ENCODE results near the gene MAGI2. TPM values are rescaled to one million over a fixed set of nuclear protein-coding genes. Genes with fewer than 3 reads are reported as not detected.

The MAGI2 gene
- total RNA-seq, 1 experiment from 2014 or later = 0.25 TPM

GRCh38 chr7:78220754-78221153 lies 1232.7 kb downstream of the MAGI2 start:
- H3K27me3 Mint-ChIP-seq (ENCODE audit: insufficient read depth, unreplicated experiment) = peaks cover 14% of the 10 kb centered on the region
- CTCF ChIA-PET = no interaction called here

GRCh38 chr7:78218876-78219275 lies 1234.6 kb downstream of the MAGI2 start:
- Histone ChIP-seq H3K4me3 (ENCODE audit: low read depth, low read length) (no peak overlapping the region), H3K9me3 (no peaks in the 10 kb centered on the region), H3K4me1 (no peaks in the 10 kb centered on the region), H3K27me3 (replicated peaks; ENCODE audit: control insufficient read depth, insufficient read depth, low read length) (no peaks in the 10 kb centered on the region), H3K36me3 (ENCODE audit: control insufficient read depth, insufficient read depth, low read length) (no peaks in the 10 kb centered on the region)
- H3K36me3 Mint-ChIP-seq (ENCODE audit: insufficient read depth, unreplicated experiment) = no peaks in the 10 kb centered on the region
- no peak overlapping the region for H3K27ac Mint-ChIP-seq (ENCODE audit: unreplicated experiment)
- peaks cover 16% of the 10 kb centered on the region for H3K27me3 Mint-ChIP-seq (ENCODE audit: insufficient read depth, unreplicated experiment)
- no peak overlapping the region for H3K4me3 Mint-ChIP-seq (ENCODE audit: unreplicated experiment)
- intact Hi-C loops (cut with micrococcal nuclease; ENCODE audit: unreplicated experiment) = no loop called here
- H3K4me1 Mint-ChIP-seq (ENCODE audit: low read depth, unreplicated experiment) = no peaks in the 10 kb centered on the region
- TF ChIP-seq CTCF (IDR thresholded peaks at IDR 0.05; ENCODE audit: insufficient read depth in 1 of 2, low read depth in 1 of 2, low read length in 1 of 2, severe bottlenecking in 1 of 2, unreplicated experiment in 1 of 2) = no peak
- no peak for DNase-seq
- CTCF ChIA-PET = no interaction called here
- POLR2A ChIA-PET = no interaction called here
- H3K9me3 Mint-ChIP-seq (ENCODE audit: unreplicated experiment) = no peaks in the 10 kb centered on the region
- BruUV-seq (replicated peaks) = no TSS peak

More at GRCh38 chr7:78220754-78221153, 1232.7 kb downstream of the MAGI2 start:
- intact Hi-C loops (cut with micrococcal nuclease; ENCODE audit: unreplicated experiment) = no loop called here
- Mint-ChIP-seq H3K4me3 (ENCODE audit: unreplicated experiment) (no peak overlapping the region), H3K36me3 (ENCODE audit: insufficient read depth, unreplicated experiment) (no peaks in the 10 kb centered on the region), H3K9me3 (ENCODE audit: unreplicated experiment) (no peaks in the 10 kb centered on the region), H3K27ac (ENCODE audit: unreplicated experiment) (no peak overlapping the region), H3K4me1 (ENCODE audit: low read depth, unreplicated experiment) (no peaks in the 10 kb centered on the region)
- no peak for TF ChIP-seq CTCF (IDR thresholded peaks at IDR 0.05; ENCODE audit: insufficient read depth in 1 of 2, low read depth in 1 of 2, low read length in 1 of 2, severe bottlenecking in 1 of 2, unreplicated experiment in 1 of 2)
- POLR2A ChIA-PET = no interaction called here
- Histone ChIP-seq H3K36me3 (ENCODE audit: control insufficient read depth, insufficient read depth, low read length) (no peaks in the 10 kb centered on the region), H3K9me3 (no peaks in the 10 kb centered on the region), H3K27me3 (replicated peaks; ENCODE audit: control insufficient read depth, insufficient read depth, low read length) (no peaks in the 10 kb centered on the region), H3K4me1 (no peaks in the 10 kb centered on the region), H3K4me3 (ENCODE audit: low read depth, low read length) (no peak overlapping the region)
- no TSS peak for BruUV-seq (replicated peaks)
- DNase-seq = no peak

GRCh38 chr7:78218051-78218450 lies 1235.4 kb downstream of the MAGI2 start:
- Mint-ChIP-seq H3K4me1 (ENCODE audit: low read depth, unreplicated experiment) (no peaks in the 10 kb centered on the region), H3K9me3 (ENCODE audit: unreplicated experiment) (no peaks in the 10 kb centered on the region), H3K4me3 (ENCODE audit: unreplicated experiment) (no peak overlapping the region), H3K27ac (ENCODE audit: unreplicated experiment) (no peak overlapping the region), H3K27me3 (ENCODE audit: insufficient read depth, unreplicated experiment) (peaks cover 19% of the 10 kb centered on the region), H3K36me3 (ENCODE audit: insufficient read depth, unreplicated experiment) (no peaks in the 10 kb centered on the region)
- no peak for TF ChIP-seq CTCF (IDR thresholded peaks at IDR 0.05; ENCODE audit: insufficient read depth in 1 of 2, low read depth in 1 of 2, low read length in 1 of 2, severe bottlenecking in 1 of 2, unreplicated experiment in 1 of 2)
- Histone ChIP-seq H3K4me1 (no peaks in the 10 kb centered on the region), H3K4me3 (ENCODE audit: low read depth, low read length) (no peak overlapping the region), H3K27me3 (replicated peaks; ENCODE audit: control insufficient read depth, insufficient read depth, low read length) (no peaks in the 10 kb centered on the region), H3K9me3 (no peaks in the 10 kb centered on the region), H3K36me3 (ENCODE audit: control insufficient read depth, insufficient read depth, low read length) (no peaks in the 10 kb centered on the region)
- POLR2A ChIA-PET = no interaction called here
- intact Hi-C loops (cut with micrococcal nuclease; ENCODE audit: unreplicated experiment) = no loop called here
- CTCF ChIA-PET = no interaction called here
- BruUV-seq (replicated peaks) = no TSS peak
- DNase-seq = no peak
